Aortic smooth muscle cell (primary cell): Measurements from ENCODE around the gene PPP2R5A. TPM values are rescaled to one million over a fixed set of nuclear protein-coding genes. Genes with fewer than 3 reads are reported as not detected.

ENCODE experiments used
- total RNA-seq: library from RNA; depleted of rRNA; stranded (reverse); fragments of >200 nt; gene quantifications from 2 replicates; pipeline ENCODE4 v1.2.3, GENCODE V29; 2014

PPP2R5A gene
- 21.1 and 24.6 TPM in 2 replicates for total RNA-seq

GRCh38 chr1:212284744-212285684 lies at the start of gene PPP2R5A:
TSS of gene PPP2R5A (plus strand) at chr1:212285410. CDS start at chr1:212286111, 701 bp downstream.

Other genes with a start within 250 kb of the PPP2R5A start
- gene INTS7, start 249.9 kb upstream of the PPP2R5A start, total RNA-seq = 9.6 and 10.4 TPM in 2 replicates
- 11.4 and 20.7 TPM in 2 replicates for gene DTL, start 249.7 kb upstream of the PPP2R5A start, total RNA-seq
- 5.2 and 6.3 TPM in 2 replicates for gene PACC1, start 129.5 kb downstream of the PPP2R5A start, total RNA-seq
- 61.1 and 63.1 TPM in 2 replicates for gene NENF, start 147.5 kb downstream of the PPP2R5A start, total RNA-seq